GM21825 (cell line): ENCODE results near the gene CDH4.
"Not testable (repeated sequence)": the region's sequence is repeated elsewhere in the genome, so short reads cannot be mapped to it uniquely, and the experiment has no call there.

Experiments
- ATAC-seq: cut with Tn5 transposase; IDR thresholded peaks from one replicate; pipeline ENCODE4 v1.9.1; 2021; ENCODE audit warnings: mild to moderate bottlenecking, moderate library complexity; ENCODE audit not compliant: unreplicated experiment

CDH4 gene

GRCh38 chr20:61937146-61937962 lies 685.3 kb downstream of the CDH4 start:
- no peak for ATAC-seq

- ATAC-seq = no peak
These were observed 686.1 kb downstream of the CDH4 start for GRCh38 chr20:61937963-61938838.

- ATAC-seq = no peak
These were observed 687.0 kb downstream of the CDH4 start for GRCh38 chr20:61938839-61939690.

- ATAC-seq = no peak
These were observed 687.8 kb downstream of the CDH4 start for GRCh38 chr20:61939691-61940360.

- no peak for ATAC-seq
These were observed 688.4 kb downstream of the CDH4 start for GRCh38 chr20:61940491-61940890.

- no peak for ATAC-seq
These were observed 689.1 kb downstream of the CDH4 start for GRCh38 chr20:61940976-61941720.

- ATAC-seq = no peak
These were observed 689.8 kb downstream of the CDH4 start for GRCh38 chr20:61941721-61942405.

GRCh38 chr20:61942526-61942925 lies 690.5 kb downstream of the CDH4 start:
- ATAC-seq = no peak

- ATAC-seq = not testable (repeated sequence)
These were observed 692.9 kb downstream of the CDH4 start for GRCh38 chr20:61944967-61945366.

- not testable (repeated sequence) for ATAC-seq
These were observed 693.4 kb downstream of the CDH4 start for GRCh38 chr20:61945495-61945894.

GRCh38 chr20:61948056-61948455 lies 696.0 kb downstream of the CDH4 start:
- not testable (repeated sequence) for ATAC-seq

GRCh38 chr20:61948586-61949362 lies 696.7 kb downstream of the CDH4 start:
- ATAC-seq = no peak

- ATAC-seq = no peak
These were observed 697.3 kb downstream of the CDH4 start for GRCh38 chr20:61949363-61949713.

GRCh38 chr20:61949714-61950640 lies 697.9 kb downstream of the CDH4 start:
- ATAC-seq = no peak

- ATAC-seq = no peak
These were observed 698.6 kb downstream of the CDH4 start for GRCh38 chr20:61950641-61951071.

GRCh38 chr20:61951695-61952533 lies 699.9 kb downstream of the CDH4 start:
- no peak for ATAC-seq
